Right cardiac atrium (tissue), 5 donors: Measurements from ENCODE around the gene REEP3. TPM values are rescaled to one million over a fixed set of nuclear protein-coding genes. Genes with fewer than 3 reads are reported as not detected.
"Not testable (repeated sequence)": the region's sequence is repeated elsewhere in the genome, so short reads cannot be mapped to it uniquely, and the experiment has no call there.

Experiments used
- ATAC-seq, 2 donors: fragments of 200-7000 bp; cut with Tn5 transposase; one replicate each; pipeline versions ENCODE4 v1.8.0 to v1.9.1; 2020; ENCODE audit warnings: moderate library complexity in 2 of 2, mild to moderate bottlenecking in 1 of 2
- DNase-seq, 3 donors: peaks; one replicate each; pipeline ENCODE4 v3.0.0-alpha.2; 2020
- H3K27ac ChIP-seq: one replicate; pipeline ENCODE4 v1.5.1; 2013; ENCODE audit warnings: mild to moderate bottlenecking, low read length, control low read depth, moderate library complexity
- H3K27me3 ChIP-seq: one replicate; pipeline ENCODE4 v1.6.1; 2013; ENCODE audit not compliant: control insufficient read depth, insufficient read depth
- H3K4me1 ChIP-seq: one replicate; pipeline ENCODE4 v1.6.1; 2013; ENCODE audit warnings: low read length; ENCODE audit not compliant: control insufficient read depth, insufficient read depth
- H3K4me3 ChIP-seq: one replicate; pipeline ENCODE4 v1.5.1; 2013; ENCODE audit warnings: low read length, control low read depth
- H3K9me3 ChIP-seq: one replicate; pipeline ENCODE4 v1.6.1; 2013; ENCODE audit warnings: low read length; ENCODE audit not compliant: control insufficient read depth
- WGBS: extraction: QIAGEN DNeasy Blood & Tissue Kit; methylation state at CpG from one replicate; pipeline ENCODE4 v1.1.7; 2013; 5-methylcytosine and 5-hydroxymethylcytosine counted together
- intact Hi-C, 4 donors: fragments of 100-400 bp; cut with DNase I; formaldehyde crosslinking; loops; one replicate each; pipeline versions ENCODE4 v1.11.0 to v1.14.0; 2022 to 2023
- polyA plus RNA-seq: library from polyadenylated mRNA; stranded (reverse); fragments of 200-250 nt; gene quantifications from one replicate; pipeline ENCODE4 v1.2.3, GENCODE V29; 2013
- total RNA-seq, 4 donors: library from RNA; stranded (reverse); fragmentation: NEBNext Ultra II Directional; extraction: Animal tissue kit (Norgen Biotek cat#: 25700); gene quantifications; one replicate each; pipeline ENCODE4 v1.2.1, GENCODE V29; 2021
- donor health status: healthy with polysubstance abuse.
- donor health status: DM: no; HTN: yes; CAD: no.
- donor health status: DM: no; HTN: no; CAD: no.
- donor health status: DM: no; HTN: yes; CAD: no; lungs with severe emphysema.
- donor health status: DM: yes; HTN: yes; CAD: no.

The REEP3 gene
- total and polyA plus RNA-seq, 5 donors: 11.9 to 29.7 (median 23.0) TPM

- DNase-seq (peak; percentile 18 to 49 (median 29)), ATAC-seq (peak in 1 of 2 donors; percentile 32)
- H3K9me3 ChIP-seq, H3K4me1 ChIP-seq, H3K27me3 ChIP-seq, H3K27ac ChIP-seq, H3K4me3 ChIP-seq, intact Hi-C loops: not testable (repeated sequence)
- 69% methylated on average over 6 of the region's 6 CpGs for WGBS
These were observed 28.9 kb upstream of the REEP3 start for GRCh38 chr10:63492317-63492690.

GRCh38 chr10:63493004-63493403, 28.2 kb upstream of the REEP3 start:
- DNase-seq: no peak
- no peak overlapping the region for H3K4me3 ChIP-seq
- WGBS: 96% methylated on average over 4 of the region's 4 CpGs
- intact Hi-C loops: no loop called here
- no peak for ATAC-seq
- no peaks in the 10 kb centered on the region for H3K9me3 ChIP-seq
- H3K4me1 ChIP-seq: peaks cover 4% of the 10 kb centered on the region
- H3K27ac ChIP-seq: no peak overlapping the region
- H3K27me3 ChIP-seq: no peaks in the 10 kb centered on the region

- DNase-seq (no peak), ATAC-seq (no peak)
- WGBS: 90% methylated on average over 2 of the region's 2 CpGs
- Histone ChIP-seq H3K4me1 (peaks cover 4% of the 10 kb centered on the region), H3K9me3 (no peaks in the 10 kb centered on the region), H3K27me3 (no peaks in the 10 kb centered on the region), H3K4me3 (no peak overlapping the region), H3K27ac (no peak overlapping the region)
- intact Hi-C loops: no loop called here
These were observed 26.2 kb upstream of the REEP3 start for GRCh38 chr10:63494951-63495350.

- no peak overlapping the region for H3K27ac ChIP-seq
- intact Hi-C loops: no loop called here
- H3K4me3 ChIP-seq: no peak overlapping the region
- 89% methylated on average over 1 of the region's 1 CpG for WGBS
- peaks cover 4% of the 10 kb centered on the region for H3K4me1 ChIP-seq
- DNase-seq (no peak), ATAC-seq (no peak)
- H3K27me3 ChIP-seq: no peaks in the 10 kb centered on the region
- H3K9me3 ChIP-seq: no peaks in the 10 kb centered on the region
These were observed 24.6 kb upstream of the REEP3 start for GRCh38 chr10:63496561-63496960.

- intact Hi-C loops: no loop called here
- Histone ChIP-seq H3K4me3 (no peak overlapping the region), H3K27me3 (no peaks in the 10 kb centered on the region), H3K27ac (no peak overlapping the region), H3K9me3 (no peaks in the 10 kb centered on the region), H3K4me1 (peaks cover 1% of the 10 kb centered on the region)
- ATAC-seq: no peak
- 43% methylated on average over 1 of the region's 1 CpG for WGBS
- no peak for DNase-seq
These were observed 23.9 kb upstream of the REEP3 start for GRCh38 chr10:63497321-63497720.

GRCh38 chr10:63498665-63499064, 22.5 kb upstream of the REEP3 start:
- Histone ChIP-seq H3K27me3 (no peaks in the 10 kb centered on the region), H3K27ac (no peak overlapping the region), H3K4me1 (no peaks in the 10 kb centered on the region), H3K9me3 (no peaks in the 10 kb centered on the region), H3K4me3 (no peak overlapping the region)
- 69% methylated on average over 1 of the region's 1 CpG for WGBS
- DNase-seq (no peak), ATAC-seq (no peak)
- intact Hi-C loops: no loop called here

GRCh38 chr10:63500551-63500950, 20.6 kb upstream of the REEP3 start:
- H3K4me1 ChIP-seq, H3K27ac ChIP-seq, intact Hi-C loops, H3K27me3 ChIP-seq, H3K4me3 ChIP-seq, ATAC-seq, H3K9me3 ChIP-seq: not testable (repeated sequence)
- peak in 1 of 3 donors; percentile 18 for DNase-seq
- WGBS: 94% methylated on average over 5 of the region's 5 CpGs

GRCh38 chr10:63501954-63502353, 19.2 kb upstream of the REEP3 start:
- Histone ChIP-seq H3K4me3 (no peak overlapping the region), H3K9me3 (no peaks in the 10 kb centered on the region), H3K27me3 (no peaks in the 10 kb centered on the region), H3K4me1 (peaks cover 1% of the 10 kb centered on the region), H3K27ac (no peak overlapping the region)
- ATAC-seq (no peak), DNase-seq (no peak)
- WGBS: 93% methylated on average over 1 of the region's 1 CpG
- intact Hi-C loops: no loop called here

GRCh38 chr10:63502832-63503231, 18.4 kb upstream of the REEP3 start:
- peaks cover 1% of the 10 kb centered on the region for H3K4me1 ChIP-seq
- no peak overlapping the region for H3K27ac ChIP-seq
- H3K4me3 ChIP-seq: no peak overlapping the region
- ATAC-seq (no peak), DNase-seq (no peak)
- WGBS: 69% methylated on average over 1 of the region's 1 CpG
- H3K9me3 ChIP-seq: no peaks in the 10 kb centered on the region
- H3K27me3 ChIP-seq: no peaks in the 10 kb centered on the region
- intact Hi-C loops: no loop called here

- Histone ChIP-seq H3K9me3 (no peaks in the 10 kb centered on the region), H3K27ac (no peak overlapping the region), H3K4me1 (peaks cover 1% of the 10 kb centered on the region), H3K27me3 (no peaks in the 10 kb centered on the region), H3K4me3 (no peak overlapping the region)
- 64% methylated on average over 4 of the region's 4 CpGs for WGBS
- ATAC-seq (no peak), DNase-seq (no peak)
- intact Hi-C loops: no loop called here
These were observed 17.8 kb upstream of the REEP3 start for GRCh38 chr10:63503395-63503794.

GRCh38 chr10:63504145-63504881, 16.9 kb upstream of the REEP3 start:
- intact Hi-C loops: no loop called here
- H3K9me3 ChIP-seq: no peaks in the 10 kb centered on the region
- peaks cover 1% of the 10 kb centered on the region for H3K4me1 ChIP-seq
- no peaks in the 10 kb centered on the region for H3K27me3 ChIP-seq
- H3K27ac ChIP-seq: no peak overlapping the region
- ATAC-seq (no peak), DNase-seq (no peak)
- no peak overlapping the region for H3K4me3 ChIP-seq
- WGBS: 77% methylated on average over 3 of the region's 3 CpGs

GRCh38 chr10:63505562-63505961, 15.6 kb upstream of the REEP3 start:
- no peak for DNase-seq
- no peak for ATAC-seq
- no peak overlapping the region for H3K4me3 ChIP-seq
- intact Hi-C loops: no loop called here
- H3K9me3 ChIP-seq: no peaks in the 10 kb centered on the region
- H3K27ac ChIP-seq: no peak overlapping the region
- peaks cover 1% of the 10 kb centered on the region for H3K4me1 ChIP-seq
- no peaks in the 10 kb centered on the region for H3K27me3 ChIP-seq
- WGBS: 70% methylated on average over 2 of the region's 2 CpGs
